Parathyroid adenoma (tissue), 2 donors: ENCODE measurements around the gene IQCE.

Source experiments
- H2AFZ ChIP-seq: fragments of 300-600 bp; sonication (generic); one replicate; pipeline ENCODE4 v1.7.0; 2017; ENCODE audit warnings: antibody characterized with exemption, mild to moderate bottlenecking
- H3K27ac ChIP-seq: fragments of 300-600 bp; sonication (generic); one replicate; pipeline ENCODE4 v1.7.0; 2017
- H3K27me3 ChIP-seq: fragments of 300-600 bp; sonication (generic); one replicate; pipeline ENCODE4 v1.7.0; 2017; ENCODE audit warnings: low read length; ENCODE audit not compliant: control insufficient read depth, insufficient read depth
- H3K36me3 ChIP-seq: fragments of 300-600 bp; sonication (generic); one replicate; pipeline ENCODE4 v1.7.0; 2017; ENCODE audit warnings: low read length; ENCODE audit not compliant: control insufficient read depth, insufficient read depth
- H3K4me1 ChIP-seq: fragments of 300-600 bp; sonication (generic); one replicate; pipeline ENCODE4 v1.7.0; 2017; ENCODE audit warnings: control low read depth
- H3K4me2 ChIP-seq: fragments of 300-600 bp; sonication (generic); one replicate; pipeline ENCODE4 v1.7.0; 2017; ENCODE audit warnings: low read length
- H3K4me3 ChIP-seq: fragments of 300-600 bp; sonication (generic); one replicate; pipeline ENCODE4 v1.7.0; 2017; ENCODE audit warnings: low read depth, low read length
- H3K79me2 ChIP-seq: fragments of 300-600 bp; sonication (generic); one replicate; pipeline ENCODE4 v1.7.0; 2017; ENCODE audit warnings: control low read depth
- H3K9ac ChIP-seq: fragments of 300-600 bp; sonication (generic); one replicate; pipeline ENCODE4 v1.7.0; 2017; ENCODE audit warnings: mild to moderate bottlenecking
- H3K9me3 ChIP-seq: fragments of 300-600 bp; sonication (generic); one replicate; pipeline ENCODE4 v1.7.0; 2017; ENCODE audit warnings: low read length; ENCODE audit not compliant: control insufficient read depth
- CTCF ChIP-seq: fragments of 300-600 bp; sonication (generic); IDR thresholded peaks from one replicate; pipeline ENCODE4 v1.7.0; 2017; ENCODE audit warnings: antibody characterized with exemption, mild to moderate bottlenecking
- donor health status: primary hyperparathyroidism.

IQCE gene

GRCh38 chr7:2564970-2565540 is 6.3 kb downstream of the IQCE start:
- no peak for TF ChIP-seq CTCF
- no peaks in the 10 kb centered on the region for H3K36me3 ChIP-seq
- H3K27ac ChIP-seq: no peak overlapping the region
- H2AFZ ChIP-seq: no peak overlapping the region
- H3K9ac ChIP-seq: no peak overlapping the region
- no peaks in the 10 kb centered on the region for H3K9me3 ChIP-seq
- H3K4me3 ChIP-seq: no peak overlapping the region
- peaks cover 2% of the 10 kb centered on the region for H3K4me1 ChIP-seq
- no peaks in the 10 kb centered on the region for H3K27me3 ChIP-seq
- H3K79me2 ChIP-seq: peaks cover 31% of the 10 kb centered on the region
- H3K4me2 ChIP-seq: no peak overlapping the region

- TF ChIP-seq CTCF: no peak
- no peaks in the 10 kb centered on the region for H3K9me3 ChIP-seq
- no peaks in the 10 kb centered on the region for H3K4me1 ChIP-seq
- no peak overlapping the region for H3K9ac ChIP-seq
- H2AFZ ChIP-seq: no peak overlapping the region
- no peak overlapping the region for H3K27ac ChIP-seq
- H3K79me2 ChIP-seq: peaks cover 33% of the 10 kb centered on the region
- no peaks in the 10 kb centered on the region for H3K27me3 ChIP-seq
- H3K4me3 ChIP-seq: no peak overlapping the region
- H3K36me3 ChIP-seq: no peaks in the 10 kb centered on the region
- no peak overlapping the region for H3K4me2 ChIP-seq
Measured at GRCh38 chr7:2566348-2566889, 7.6 kb downstream of the IQCE start.

- Histone ChIP-seq H3K4me3 (no peak overlapping the region), H3K36me3 (no peaks in the 10 kb centered on the region), H3K4me1 (no peaks in the 10 kb centered on the region), H3K27ac (no peak overlapping the region), H3K4me2 (no peak overlapping the region), H3K27me3 (no peaks in the 10 kb centered on the region), H3K9me3 (no peaks in the 10 kb centered on the region), H3K9ac (no peak overlapping the region), H3K79me2 (peaks cover 35% of the 10 kb centered on the region), H2AFZ (no peak overlapping the region)
- no peak for TF ChIP-seq CTCF
Measured at GRCh38 chr7:2566890-2567678, 8.3 kb downstream of the IQCE start.

- H3K4me3 ChIP-seq: no peak overlapping the region
- TF ChIP-seq CTCF: no peak
- H3K9ac ChIP-seq: no peak overlapping the region
- H3K27me3 ChIP-seq: no peaks in the 10 kb centered on the region
- no peaks in the 10 kb centered on the region for H3K9me3 ChIP-seq
- H3K4me2 ChIP-seq: no peak overlapping the region
- H3K36me3 ChIP-seq: no peaks in the 10 kb centered on the region
- H3K4me1 ChIP-seq: no peaks in the 10 kb centered on the region
- H2AFZ ChIP-seq: no peak overlapping the region
- H3K79me2 ChIP-seq: peaks cover 35% of the 10 kb centered on the region
- H3K27ac ChIP-seq: no peak overlapping the region
Measured at GRCh38 chr7:2567679-2568278, 9.0 kb downstream of the IQCE start.
